Stimulated activated CD4-positive, alpha-beta T cell treated with anti-CD3 and anti-CD28 coated beads, Interleukin-4, amount 100 ng/mL, for 4 hours (primary cell): ENCODE measurements around the gene HEPHL1.

ENCODE experiments used
- DNase-seq, 2 experiments: peaks; one replicate each; pipeline ENCODE4 v3.0.0-alpha.2; 2020

The HEPHL1 gene

DNA sequence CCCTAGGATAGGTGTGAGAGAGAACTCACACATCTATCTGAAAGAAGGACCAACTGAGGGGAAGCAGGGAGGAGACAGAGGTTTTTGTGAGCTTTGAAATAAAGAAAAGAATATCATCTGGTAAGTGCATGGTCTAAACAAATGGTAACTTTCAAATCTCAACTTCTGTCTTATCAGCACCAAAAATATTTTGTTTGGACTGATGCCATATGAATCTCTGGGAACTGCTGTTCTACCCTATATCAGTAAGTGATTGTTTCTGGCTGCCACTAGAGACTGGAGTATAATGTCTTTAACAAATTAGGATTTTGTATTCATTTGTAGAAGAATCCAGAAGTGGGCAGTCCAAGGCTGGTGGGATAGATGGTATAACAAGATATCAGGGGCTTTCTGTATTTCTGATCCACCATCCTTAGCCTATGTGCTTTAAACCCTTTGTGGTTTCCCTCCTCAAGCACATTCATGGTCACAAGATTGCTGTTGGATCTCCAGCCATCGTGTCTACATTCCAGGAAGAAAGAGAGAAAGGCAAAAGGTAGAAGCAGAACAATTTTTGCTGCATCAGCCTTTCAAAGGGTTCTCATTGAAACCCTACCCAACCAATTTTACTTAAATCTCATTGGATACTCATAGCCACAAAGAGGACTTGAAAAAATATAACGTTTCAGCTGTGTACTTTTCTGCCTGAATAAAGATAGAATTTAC, 4.7 kb downstream of the HEPHL1 start:
- no peak for DNase-seq

DNA sequence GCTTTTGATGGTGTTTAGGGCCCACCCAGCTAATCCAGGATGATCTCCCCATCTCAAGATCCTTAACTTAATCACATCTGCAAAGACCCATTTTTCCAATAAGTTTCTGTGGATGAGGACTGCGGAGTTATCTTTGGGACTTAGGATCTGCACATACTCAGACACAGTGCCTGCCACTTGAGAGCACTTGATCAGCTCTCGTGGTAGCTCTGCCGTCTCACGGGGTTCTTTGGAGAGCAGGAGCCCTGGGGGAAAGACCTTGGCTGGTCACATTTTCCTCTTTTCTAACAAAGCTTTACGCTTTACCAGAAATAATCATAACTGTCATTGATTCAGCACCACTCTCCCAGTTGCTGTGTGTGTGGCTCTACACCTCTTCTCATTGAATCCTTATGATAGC, 6.1 kb downstream of the HEPHL1 start:
- DNase-seq: no peak

DNA sequence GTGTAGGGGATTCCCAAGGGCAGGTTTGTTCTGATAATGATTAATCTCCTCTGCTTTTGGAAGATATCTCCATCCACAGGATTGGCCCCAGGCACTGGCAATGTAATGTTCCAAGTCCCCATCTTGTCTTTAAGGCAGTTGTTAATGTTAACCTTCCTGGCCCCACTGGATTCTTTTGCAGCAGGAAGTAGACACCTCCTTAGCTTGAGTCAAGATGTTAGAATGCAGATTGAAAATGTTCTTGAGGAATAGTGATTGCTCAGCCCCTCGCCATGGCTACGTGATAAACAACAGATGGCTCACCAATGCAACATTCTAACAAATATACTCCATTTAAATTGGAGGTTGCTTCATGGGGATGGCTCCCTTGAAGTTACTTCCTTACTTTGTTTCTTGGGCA, 7.3 kb downstream of the HEPHL1 start:
- no peak for DNase-seq

DNA sequence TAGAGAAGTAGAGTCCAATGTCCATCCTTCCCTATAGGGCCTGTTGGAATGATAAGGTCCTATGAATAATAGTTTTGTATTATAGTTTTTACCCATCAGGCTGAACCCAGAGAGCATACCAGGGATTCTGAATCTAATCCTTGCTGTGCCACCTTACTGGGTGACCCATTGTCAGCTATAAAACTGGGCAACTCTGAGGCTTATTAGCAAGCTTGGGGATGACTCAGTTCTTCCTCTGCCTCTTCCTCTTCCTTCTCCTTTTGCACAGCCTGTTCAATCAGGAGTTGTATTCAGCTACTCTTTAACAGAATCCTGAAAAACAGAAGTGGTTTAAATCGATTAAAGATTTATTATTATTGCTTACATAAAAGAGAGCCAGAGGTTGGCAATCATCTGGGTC, 8.9 kb downstream of the HEPHL1 start:
- DNase-seq: no peak

DNA sequence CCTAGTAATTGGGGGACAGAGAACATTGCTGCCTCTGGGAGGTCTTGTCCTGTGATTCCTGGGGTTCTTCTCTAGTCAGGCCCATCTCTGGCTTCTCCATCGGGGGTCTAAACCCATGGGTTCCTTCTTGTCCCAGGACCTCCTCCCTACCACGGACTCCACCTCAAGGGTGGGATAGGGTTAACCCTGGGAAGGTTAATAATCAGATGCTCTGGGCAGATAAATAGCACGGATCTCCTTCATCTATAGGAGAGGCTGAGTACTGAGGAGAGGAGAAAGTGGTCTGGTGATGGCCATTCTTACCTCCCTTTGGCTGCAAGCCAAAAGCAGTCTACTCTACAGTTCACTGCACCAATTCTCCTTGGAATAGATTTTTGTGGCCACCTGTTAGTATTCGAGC, 10.5 kb downstream of the HEPHL1 start:
- no peak for DNase-seq

DNA sequence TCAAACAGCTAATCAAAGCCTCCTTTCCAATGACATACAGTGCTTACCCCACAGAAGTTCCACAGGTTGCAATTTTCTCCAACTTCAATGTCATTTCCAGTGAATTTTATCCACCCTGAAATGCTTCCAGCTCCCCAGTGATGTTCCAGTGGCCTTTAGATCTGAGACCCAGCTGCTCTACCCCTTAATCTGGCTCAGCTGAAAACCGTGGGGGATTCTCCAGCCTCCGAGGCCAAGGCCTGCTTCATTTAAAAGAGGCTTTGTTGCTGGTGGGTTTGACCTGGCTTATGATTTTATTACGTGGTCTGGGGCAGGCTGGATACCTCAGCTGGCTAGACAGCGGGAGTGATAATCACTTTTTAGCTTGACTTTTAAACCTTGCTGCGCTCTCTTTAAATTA, 10.9 kb downstream of the HEPHL1 start:
- DNase-seq: no peak

DNA sequence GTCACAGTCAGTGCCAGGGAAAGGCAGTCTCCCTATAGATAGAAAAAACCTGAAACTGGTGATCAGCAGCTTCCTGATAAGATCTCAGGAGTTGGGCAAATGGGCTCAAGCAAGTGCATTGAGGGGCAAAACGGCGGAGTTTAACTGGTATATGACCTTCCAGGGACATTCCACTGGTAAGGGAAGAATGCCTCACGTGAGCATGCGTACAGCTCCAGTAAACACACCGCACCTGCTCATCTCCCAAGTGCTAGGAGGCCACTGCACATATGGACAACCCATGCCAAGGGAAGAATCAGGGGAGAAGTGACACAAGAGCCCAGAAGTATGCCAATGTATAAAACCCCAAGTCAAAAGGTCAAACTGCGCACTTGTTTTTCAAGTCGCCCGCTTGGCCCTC, 11.6 kb downstream of the HEPHL1 start:
- no peak for DNase-seq

DNA sequence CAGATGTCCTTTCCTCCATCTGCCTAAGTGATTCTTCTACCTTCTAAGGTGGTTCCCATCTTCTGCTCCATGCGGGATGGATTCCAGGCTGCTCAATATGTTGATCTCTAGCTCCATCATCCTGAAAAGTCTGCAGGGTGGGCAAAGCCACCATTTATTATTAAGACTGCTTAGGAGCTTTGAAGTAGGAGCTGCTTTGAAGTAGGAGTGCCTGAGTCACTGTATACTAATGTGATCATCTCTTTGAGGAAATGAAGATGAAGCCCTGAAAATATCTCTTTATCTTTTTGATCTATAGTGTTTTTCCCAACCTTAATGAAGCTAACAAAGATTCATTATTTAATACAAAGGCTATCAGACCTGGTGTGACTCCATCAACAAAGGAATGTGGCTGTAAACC, 13.1 kb downstream of the HEPHL1 start:
- no peak for DNase-seq

DNA sequence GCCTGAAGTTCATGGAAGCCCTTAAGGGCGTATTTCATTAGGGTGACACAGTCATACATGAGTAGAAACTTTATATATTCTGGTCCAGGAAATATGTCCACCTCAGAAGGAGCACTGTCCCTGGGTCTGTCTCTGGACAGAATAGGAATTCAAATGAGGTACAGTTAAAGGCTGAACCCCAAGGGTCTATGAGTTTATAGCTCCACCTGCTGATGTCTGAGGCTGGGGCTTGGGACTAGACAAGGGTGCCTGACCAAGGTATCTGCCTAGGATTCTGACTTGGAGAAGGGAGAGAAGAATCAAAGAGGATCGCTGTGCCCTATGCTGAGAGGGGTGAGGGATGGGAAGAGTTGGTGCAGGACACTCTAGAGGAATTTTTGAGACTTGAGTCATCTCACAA, 14.9 kb downstream of the HEPHL1 start:
- DNase-seq: no peak

DNA sequence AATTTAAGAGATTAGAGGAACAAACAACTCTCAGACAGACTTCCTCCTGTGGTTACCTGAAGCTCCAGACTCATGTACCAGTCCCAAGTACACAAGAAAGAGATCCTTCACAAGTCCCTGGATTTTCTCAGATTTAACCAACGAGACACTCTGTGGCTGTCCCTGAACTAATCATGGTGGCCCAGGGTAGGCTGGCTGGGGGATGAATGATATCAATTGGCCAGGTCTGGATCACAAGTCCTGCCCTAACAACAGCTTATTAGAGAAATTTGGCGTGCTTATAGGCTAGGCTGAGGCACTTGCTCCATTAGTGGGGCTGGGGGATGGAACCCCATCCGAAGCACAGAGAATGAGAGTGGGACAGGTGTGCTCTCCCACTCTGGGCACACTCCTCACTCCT, 22.1 kb downstream of the HEPHL1 start:
- DNase-seq: no peak

DNA sequence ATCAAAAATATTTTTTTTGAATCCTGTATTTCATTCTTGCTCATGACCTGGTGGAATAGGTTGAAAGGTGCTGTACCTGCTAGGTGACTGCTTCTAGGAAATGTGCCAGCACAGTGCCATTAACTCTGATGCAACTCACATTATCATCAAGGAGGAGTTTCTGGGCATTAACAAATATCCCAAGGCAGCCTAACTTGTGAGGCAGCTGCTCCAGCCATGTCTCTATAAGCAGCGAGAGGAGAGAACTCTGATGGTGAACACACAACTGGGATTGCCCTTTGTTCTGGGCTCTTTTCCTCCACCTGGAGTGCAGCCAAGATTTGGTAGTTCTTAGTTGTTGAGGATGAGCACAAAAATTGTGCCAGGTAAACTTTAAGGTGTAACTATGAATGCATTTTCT, 25.6 kb downstream of the HEPHL1 start:
- DNase-seq: no peak

DNA sequence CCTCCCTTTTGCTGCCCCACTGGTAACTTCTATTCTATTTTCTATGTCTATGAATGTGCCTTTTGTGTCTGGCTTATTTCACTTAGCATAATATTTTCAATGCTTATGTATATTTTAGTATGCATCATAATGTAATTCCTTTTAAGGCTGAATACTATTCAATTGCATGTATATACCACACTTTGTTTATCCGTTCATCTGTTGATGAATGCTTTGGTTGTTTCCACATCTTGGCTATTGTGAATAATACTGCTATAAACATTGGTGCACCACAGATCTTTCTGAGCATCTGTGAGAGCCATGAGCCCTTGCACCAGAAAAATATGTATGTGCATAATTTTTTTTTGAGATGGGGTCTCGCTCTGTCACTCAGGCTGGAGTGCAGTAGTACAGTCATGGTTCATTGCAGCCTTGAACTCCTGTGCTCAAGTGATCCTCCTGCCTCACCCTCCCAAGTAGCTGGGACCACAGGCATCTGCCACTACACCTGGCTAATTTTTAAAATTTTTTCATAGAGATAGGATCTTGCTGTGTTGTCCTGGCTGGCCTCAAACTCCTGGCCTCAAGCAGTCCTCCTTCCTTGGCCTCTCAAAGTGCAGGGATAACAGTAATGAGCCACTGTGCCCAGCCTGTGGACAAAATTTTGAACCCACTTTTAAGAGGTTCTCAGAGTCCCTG, 27.0 kb downstream of the HEPHL1 start:
- no peak for DNase-seq

DNA sequence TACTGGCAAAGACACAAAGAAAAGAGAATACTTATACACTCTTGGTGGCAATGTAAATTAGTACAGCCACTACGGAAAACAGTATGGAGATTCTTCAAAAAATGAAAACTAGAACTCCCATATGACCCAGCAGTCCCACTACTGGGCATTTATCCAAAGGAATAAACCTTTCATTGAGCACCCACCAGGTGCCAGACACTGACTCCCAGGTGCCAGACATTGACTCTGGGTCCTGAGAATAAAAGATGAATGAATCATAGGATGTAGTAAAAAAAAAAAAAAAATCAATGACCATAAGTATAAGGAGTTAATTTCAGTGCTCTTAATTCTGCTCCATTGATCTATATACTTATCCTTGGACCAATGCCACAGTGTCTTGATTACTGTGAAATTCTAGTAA, 28.2 kb downstream of the HEPHL1 start:
- DNase-seq: no peak

DNA sequence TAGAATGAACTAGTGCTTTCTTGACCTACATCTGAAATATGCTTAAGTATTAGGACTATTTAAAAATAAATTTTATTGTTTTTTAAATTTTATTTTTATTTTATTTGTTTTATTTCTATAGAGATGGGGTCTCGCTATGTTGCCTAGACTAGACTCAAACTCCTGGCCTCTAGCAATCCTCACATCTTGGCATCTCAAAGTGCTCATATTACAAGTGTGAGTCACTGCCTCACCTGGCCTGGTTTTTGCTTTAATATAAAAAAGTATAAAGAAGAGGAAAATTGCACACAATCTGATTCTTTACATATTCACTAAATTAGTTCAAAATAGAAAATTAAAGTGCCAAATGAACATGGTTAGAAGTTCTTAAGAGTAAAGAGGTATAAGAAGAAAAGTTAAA, 37.5 kb downstream of the HEPHL1 start:
- DNase-seq: no peak

DNA sequence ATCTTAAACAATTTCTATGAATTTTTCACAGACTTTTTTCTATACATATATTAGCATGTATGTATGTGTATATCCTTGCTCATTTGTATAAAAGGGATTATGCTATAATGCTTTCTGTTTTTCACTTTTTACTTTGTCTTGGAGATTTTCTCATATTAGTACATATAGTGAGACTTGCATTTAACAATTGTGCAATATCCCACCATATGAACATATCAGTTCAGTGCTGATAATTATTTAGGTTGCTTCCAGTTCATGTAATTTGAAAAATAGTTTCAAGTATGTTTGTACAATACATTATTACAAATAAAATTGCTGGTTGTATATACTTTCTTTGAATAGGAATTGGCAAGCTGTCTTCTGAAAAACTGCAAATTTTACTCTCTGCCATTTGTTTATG, 37.9 kb downstream of the HEPHL1 start:
- no peak for DNase-seq

DNA sequence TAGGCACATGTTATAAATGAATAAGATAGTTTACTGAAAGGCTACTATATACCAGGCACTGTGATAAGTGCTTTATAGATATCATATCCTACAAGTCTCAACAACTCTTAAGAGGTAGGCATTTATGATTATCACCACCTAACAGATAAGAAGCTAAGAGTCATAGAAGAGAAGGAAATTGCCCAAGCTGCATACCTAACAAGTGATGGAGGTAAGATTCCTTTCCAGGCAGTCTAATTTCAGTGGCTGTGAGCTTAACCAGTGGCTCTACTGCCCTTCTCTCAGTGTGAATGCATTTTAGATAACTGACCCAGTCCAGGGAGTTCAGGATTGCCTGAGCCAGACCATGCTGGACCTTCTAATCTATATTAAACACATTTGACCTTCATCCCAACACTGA, 39.2 kb downstream of the HEPHL1 start:
- DNase-seq: no peak

DNA sequence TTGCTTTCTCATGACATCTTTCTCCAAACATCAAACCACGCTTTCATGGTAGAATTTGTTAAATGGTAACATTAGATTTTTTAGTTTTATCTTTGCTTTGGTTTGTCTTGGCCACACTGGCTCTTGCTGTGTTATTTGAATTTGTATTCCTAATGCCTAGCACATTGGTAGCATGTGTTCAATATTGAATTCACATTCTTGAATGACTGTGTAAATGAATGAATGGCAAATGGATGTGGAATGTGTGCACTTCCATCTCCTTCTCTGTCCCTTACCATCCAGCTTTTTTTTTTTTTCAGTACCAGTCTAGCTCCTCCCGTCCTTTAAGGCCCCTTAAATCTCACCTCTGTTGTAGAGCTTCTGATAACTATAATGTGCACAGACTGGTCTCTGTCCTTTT, 41.2 kb downstream of the HEPHL1 start:
- no peak for DNase-seq

DNA sequence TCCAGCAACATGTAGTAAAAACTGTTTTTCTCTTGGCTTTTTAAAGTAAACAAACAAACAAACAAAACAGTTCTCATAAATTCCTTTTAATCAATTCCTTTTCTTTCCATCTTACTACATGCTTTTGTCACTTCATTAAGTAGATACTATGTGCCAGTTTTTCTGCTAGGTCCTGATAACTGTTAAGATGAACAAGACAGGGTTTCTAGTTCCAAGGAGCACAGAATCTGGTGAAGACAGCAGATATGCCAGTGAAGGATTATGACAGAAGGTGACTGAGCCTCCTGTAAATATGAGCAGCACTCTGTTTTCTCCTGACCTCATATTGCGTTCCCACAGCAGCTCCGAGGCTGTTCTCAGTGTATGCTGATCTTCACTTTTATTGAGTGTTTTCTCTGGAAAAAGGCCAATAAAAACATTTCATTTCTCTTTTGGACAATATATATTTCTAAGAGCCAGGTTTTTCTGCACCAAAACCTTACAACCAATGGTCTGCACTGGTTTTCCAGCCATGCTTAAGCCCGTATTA, 45.8 kb downstream of the HEPHL1 start:
- no peak for DNase-seq

DNA sequence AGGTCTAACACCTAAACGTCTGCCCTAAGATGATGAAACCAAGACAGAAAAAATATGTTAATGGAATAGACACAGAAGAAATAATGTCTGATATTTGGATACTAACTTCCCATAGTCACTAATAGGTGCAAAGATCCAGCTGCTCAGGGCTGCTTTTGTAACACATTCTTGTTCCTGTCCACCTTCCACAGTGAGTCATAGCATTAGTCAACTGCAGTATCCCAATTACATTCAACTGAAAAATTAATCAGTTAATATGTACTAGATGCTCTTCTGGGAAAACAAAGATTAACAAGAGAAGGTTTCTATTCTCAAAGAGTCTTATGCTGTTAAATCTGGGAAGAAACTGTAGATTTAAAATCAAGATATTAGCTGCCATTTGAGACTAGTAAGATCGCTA, 47.6 kb downstream of the HEPHL1 start:
- no peak for DNase-seq

DNA sequence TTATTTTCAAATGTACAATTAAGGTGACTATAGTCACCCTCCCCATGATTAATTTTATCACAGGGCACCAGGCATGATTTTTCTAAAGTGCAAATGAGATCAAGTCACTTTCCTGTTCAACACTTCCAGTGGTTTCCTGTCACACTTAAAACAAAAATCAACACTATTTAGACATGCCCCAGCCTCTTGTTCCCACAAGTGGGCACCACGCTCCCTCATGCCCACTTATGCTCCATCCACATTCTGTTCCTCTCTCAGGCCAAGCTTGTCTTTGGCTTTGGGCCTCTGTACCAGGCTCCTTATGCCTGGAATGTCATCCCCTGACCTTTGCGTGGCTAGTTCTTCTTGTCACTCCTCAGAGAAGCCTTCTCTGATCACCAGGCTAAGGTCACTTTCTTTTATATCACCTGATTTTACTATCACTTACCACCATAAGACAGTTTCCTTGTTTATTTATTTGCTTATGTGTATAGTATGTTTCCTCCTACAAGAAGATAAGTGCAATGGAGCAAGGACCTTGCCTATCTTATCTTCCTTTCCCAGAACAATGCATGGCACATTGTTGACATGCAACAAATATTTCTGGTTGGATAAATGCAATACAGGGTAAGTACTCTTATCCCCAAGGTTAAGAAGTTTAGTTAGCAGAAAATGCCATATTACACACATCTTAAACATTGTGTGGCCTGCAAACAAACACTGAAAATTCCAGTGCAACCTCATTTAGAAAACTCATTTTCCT, 56.6 kb downstream of the HEPHL1 start:
- no peak for DNase-seq

DNA sequence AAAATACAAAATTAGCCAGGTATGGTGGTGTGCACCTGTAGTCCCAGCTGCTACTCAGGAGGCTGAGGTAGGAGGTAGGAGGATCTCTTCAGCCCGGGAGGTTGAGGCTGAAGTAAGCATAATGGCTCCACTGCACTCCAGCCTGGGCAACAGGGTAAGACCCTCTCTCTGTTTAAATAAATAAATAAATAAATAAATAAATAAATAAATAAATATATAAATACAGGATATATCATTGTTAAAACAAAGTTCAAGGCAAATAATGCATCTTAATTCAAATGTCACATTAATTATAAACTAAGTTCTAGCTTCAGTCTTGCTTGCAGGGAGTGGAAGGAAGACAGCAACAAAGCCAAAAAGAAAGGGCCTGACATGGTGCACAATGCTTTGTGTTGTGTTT, 63.0 kb downstream of the HEPHL1 start:
- no peak for DNase-seq

DNA sequence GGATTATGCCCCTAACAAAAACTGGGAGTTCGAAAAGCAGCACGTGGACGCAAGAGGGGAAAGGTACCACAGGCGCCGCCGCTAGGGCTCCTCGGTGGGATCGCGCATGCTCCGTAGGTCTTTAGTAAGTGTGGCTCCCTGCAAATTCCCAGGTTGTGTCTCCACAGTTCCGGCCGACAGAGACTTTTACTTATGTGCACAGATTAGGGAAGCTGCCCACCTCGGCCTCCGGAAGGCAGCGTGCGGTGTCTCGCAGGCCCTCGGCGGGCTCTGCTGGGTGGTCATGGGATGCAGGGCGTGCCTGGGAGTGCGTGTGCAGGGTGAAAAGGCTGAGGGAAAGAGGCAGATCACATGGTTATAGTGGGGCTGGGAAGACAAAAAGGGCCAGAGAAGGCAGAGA, 67.8 kb downstream of the HEPHL1 start:
- DNase-seq: no peak

DNA sequence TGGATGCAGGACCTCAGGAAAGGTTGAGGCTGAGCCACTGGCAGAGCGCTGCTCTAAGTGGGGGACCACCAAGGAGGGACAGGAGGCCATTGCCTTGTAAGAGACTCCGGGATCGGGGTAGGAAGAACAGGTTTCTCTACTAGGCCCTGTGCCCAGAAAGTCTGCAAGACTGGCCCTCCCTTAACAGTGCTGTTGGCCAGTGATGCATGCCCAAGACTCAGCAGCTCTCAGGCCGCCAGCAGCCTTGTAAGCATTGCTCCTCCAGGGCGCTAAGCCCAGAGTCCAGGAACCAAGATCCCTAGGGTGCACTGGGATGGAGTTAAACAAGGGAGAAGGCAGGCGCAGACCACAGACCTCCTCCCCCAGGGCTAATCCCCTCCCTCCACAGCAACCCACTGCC, 68.2 kb downstream of the HEPHL1 start:
- DNase-seq: no peak

DNA sequence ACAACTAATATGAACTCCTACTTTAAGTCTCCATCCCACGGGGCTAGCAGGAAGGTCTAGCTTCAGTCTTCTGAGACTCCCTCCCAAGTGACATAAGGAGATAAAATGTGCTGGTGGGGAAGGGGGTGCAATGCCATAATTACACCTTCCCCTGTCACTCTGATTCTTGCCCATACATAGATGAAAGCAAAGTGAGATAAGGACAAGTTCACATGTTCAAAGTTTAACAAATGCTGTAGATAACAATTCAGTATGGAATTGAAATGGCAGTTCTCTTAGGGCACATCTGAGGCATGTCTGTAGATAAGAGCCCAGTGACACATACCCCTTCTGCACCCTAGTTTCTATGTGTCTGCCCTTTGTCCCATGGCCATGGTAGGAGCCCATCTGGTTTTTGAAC, 69.2 kb downstream of the HEPHL1 start:
- no peak for DNase-seq
